Loucy (cell line): ENCODE measurements around the gene C16orf95.

ENCODE experiments used
- H2AFZ ChIP-seq: fragments of 200-600 bp; sonication (generic); 2 replicates; pipeline ENCODE4 v1.6.0; 2016; ENCODE audit warnings: antibody characterized with exemption, mild to moderate bottlenecking, low read length, moderate library complexity
- H3F3A ChIP-seq: fragments of 200-600 bp; 2 replicates; pipeline ENCODE4 v1.6.0; 2016; ENCODE audit warnings: antibody characterized with exemption, low read depth, mild to moderate bottlenecking
- H3K27me3 ChIP-seq: fragments of 200-600 bp; sonication (generic); 2 replicates; pipeline ENCODE4 v1.6.1; 2014; ENCODE audit warnings: low read length, mild to moderate bottlenecking; ENCODE audit not compliant: insufficient read depth, poor library complexity, severe bottlenecking
- H3K36me3 ChIP-seq: fragments of 200-600 bp; sonication (generic); 2 replicates; pipeline ENCODE4 v1.6.1; 2016; ENCODE audit warnings: low read length; ENCODE audit not compliant: insufficient read depth
- H3K4me1 ChIP-seq: fragments of 200-600 bp; sonication (generic); 2 replicates; pipeline ENCODE4 v1.5.1; 2014; ENCODE audit warnings: low read length, mild to moderate bottlenecking; ENCODE audit not compliant: insufficient read depth, poor library complexity, severe bottlenecking
- H3K4me2 ChIP-seq: fragments of 200-600 bp; sonication (generic); 2 replicates; pipeline ENCODE4 v1.6.0; 2014; ENCODE audit warnings: antibody characterized with exemption, low read length, low read depth, mild to moderate bottlenecking; ENCODE audit not compliant: poor library complexity, severe bottlenecking
- H3K4me3 ChIP-seq: fragments of 200-600 bp; sonication (generic); 2 replicates; pipeline ENCODE4 v1.5.1; 2014; ENCODE audit warnings: low read length, mild to moderate bottlenecking, mixed read lengths; ENCODE audit not compliant: poor library complexity, severe bottlenecking
- H3K79me2 ChIP-seq: fragments of 200-600 bp; sonication (generic); 2 replicates; pipeline ENCODE4 v1.6.1; 2014; ENCODE audit warnings: low read length; ENCODE audit not compliant: insufficient read depth
- H3K9ac ChIP-seq: fragments of 200-600 bp; sonication (generic); 2 replicates; pipeline ENCODE4 v1.6.0; 2014; ENCODE audit warnings: mild to moderate bottlenecking, low read depth, low read length, moderate library complexity; ENCODE audit not compliant: poor library complexity, severe bottlenecking
- H3K9me2 ChIP-seq: fragments of 200-600 bp; sonication (generic); replicated peaks from 2 replicates; pipeline ENCODE4 v1.6.1; 2016; ENCODE audit warnings: low read depth, low read length, mixed read lengths
- H3K9me3 ChIP-seq: fragments of 200-600 bp; sonication (generic); 2 replicates; pipeline ENCODE4 v1.6.1; 2014; ENCODE audit warnings: mild to moderate bottlenecking, antibody characterized with exemption, low read length, low read depth; ENCODE audit not compliant: insufficient read depth
- H4K20me1 ChIP-seq: fragments of 200-600 bp; sonication (generic); 2 replicates; pipeline ENCODE4 v1.6.0; 2014; ENCODE audit warnings: antibody characterized with exemption, low read length, mild to moderate bottlenecking; ENCODE audit not compliant: insufficient read depth, poor library complexity, severe bottlenecking
- EZH2phosphoT487 ChIP-seq: fragments of 200-600 bp; IDR thresholded peaks from 2 replicates; pipeline ENCODE4 v1.6.1; 2018; ENCODE audit warnings: antibody characterized with exemption, mild to moderate bottlenecking, moderate library complexity, borderline replicate concordance
- TF ChIP-seq, protein P1 (sequence below): fragments of 200-600 bp; sonication (generic); conservative IDR thresholded peaks from 2 replicates; pipeline ENCODE4 v1.5.1; 2014; ENCODE audit warnings: mild to moderate bottlenecking, antibody characterized with exemption, low read length

C16orf95 gene

GRCh38 chr16:87326151-87326571 is 9.0 kb upstream of the C16orf95 start:
- TF ChIP-seq, protein P1, sequence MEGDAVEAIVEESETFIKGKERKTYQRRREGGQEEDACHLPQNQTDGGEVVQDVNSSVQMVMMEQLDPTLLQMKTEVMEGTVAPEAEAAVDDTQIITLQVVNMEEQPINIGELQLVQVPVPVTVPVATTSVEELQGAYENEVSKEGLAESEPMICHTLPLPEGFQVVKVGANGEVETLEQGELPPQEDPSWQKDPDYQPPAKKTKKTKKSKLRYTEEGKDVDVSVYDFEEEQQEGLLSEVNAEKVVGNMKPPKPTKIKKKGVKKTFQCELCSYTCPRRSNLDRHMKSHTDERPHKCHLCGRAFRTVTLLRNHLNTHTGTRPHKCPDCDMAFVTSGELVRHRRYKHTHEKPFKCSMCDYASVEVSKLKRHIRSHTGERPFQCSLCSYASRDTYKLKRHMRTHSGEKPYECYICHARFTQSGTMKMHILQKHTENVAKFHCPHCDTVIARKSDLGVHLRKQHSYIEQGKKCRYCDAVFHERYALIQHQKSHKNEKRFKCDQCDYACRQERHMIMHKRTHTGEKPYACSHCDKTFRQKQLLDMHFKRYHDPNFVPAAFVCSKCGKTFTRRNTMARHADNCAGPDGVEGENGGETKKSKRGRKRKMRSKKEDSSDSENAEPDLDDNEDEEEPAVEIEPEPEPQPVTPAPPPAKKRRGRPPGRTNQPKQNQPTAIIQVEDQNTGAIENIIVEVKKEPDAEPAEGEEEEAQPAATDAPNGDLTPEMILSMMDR = no peak
- no peak for TF ChIP-seq EZH2phosphoT487
- H3K79me2 ChIP-seq = no peaks in the 10 kb centered on the region
- no peaks in the 10 kb centered on the region for H3F3A ChIP-seq
- H3K36me3 ChIP-seq = peaks cover 22% of the 10 kb centered on the region; the same call in 1 of the 2 replicates
- peaks cover under 1% of the 10 kb centered on the region for H4K20me1 ChIP-seq
- H3K4me2 ChIP-seq = no peak overlapping the region
- H3K9me3 ChIP-seq = no peaks in the 10 kb centered on the region
- H3K4me1 ChIP-seq = peaks cover 5% of the 10 kb centered on the region
- H2AFZ ChIP-seq = no peak overlapping the region
- no peaks in the 10 kb centered on the region for H3K9me2 ChIP-seq
- no peak overlapping the region for H3K4me3 ChIP-seq
- no peak overlapping the region for H3K9ac ChIP-seq
- no peaks in the 10 kb centered on the region for H3K27me3 ChIP-seq

DNA sequence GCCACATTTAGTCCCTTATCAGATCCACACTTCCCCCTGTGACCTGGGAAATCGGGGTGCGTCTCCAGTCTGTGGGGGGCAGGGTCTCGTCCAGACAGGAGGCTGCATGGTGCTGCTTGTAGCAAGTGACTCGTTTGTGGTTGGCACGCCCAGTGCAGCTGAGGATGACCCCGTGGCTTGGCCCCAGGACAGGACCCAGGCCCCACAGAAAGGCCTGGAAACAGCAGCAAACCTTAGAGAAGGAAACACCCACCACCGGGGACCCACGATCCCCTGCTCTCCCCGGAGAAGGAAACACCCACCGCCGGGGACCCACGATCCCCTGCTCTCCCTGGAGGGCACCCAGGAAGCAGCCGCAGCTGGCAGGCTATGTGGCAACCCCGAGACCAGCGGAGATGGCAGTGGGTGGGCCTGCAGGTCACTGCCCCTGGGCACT is 8.2 kb upstream of the C16orf95 start:
- Histone ChIP-seq H3K4me3 (no peak overlapping the region), H3K27me3 (no peaks in the 10 kb centered on the region), H3K4me2 (no peak overlapping the region), H3K79me2 (no peaks in the 10 kb centered on the region), H2AFZ (no peak overlapping the region), H3K4me1 (peaks cover 4% of the 10 kb centered on the region), H3K9ac (no peak overlapping the region), H3F3A (no peaks in the 10 kb centered on the region), H4K20me1 (no peaks in the 10 kb centered on the region), H3K36me3 (peaks cover 15% of the 10 kb centered on the region; the same call in 1 of the 2 replicates), H3K9me2 (no peaks in the 10 kb centered on the region), H3K9me3 (no peaks in the 10 kb centered on the region)
- TF ChIP-seq, protein P1 = no peak
- TF ChIP-seq EZH2phosphoT487 = no peak

GRCh38 chr16:87324411-87325275 is 7.5 kb upstream of the C16orf95 start:
- Histone ChIP-seq H3K79me2 (no peaks in the 10 kb centered on the region), H4K20me1 (no peaks in the 10 kb centered on the region), H3K36me3 (peaks cover 7% of the 10 kb centered on the region; the same call in 1 of the 2 replicates), H3K9me2 (no peaks in the 10 kb centered on the region), H3K4me2 (peak overlapping the region; percentile 14), H3K9ac (no peak overlapping the region), H3K4me3 (no peak overlapping the region), H3F3A (no peaks in the 10 kb centered on the region), H3K9me3 (no peaks in the 10 kb centered on the region), H2AFZ (no peak overlapping the region), H3K27me3 (no peaks in the 10 kb centered on the region), H3K4me1 (peaks cover 4% of the 10 kb centered on the region)
- TF ChIP-seq EZH2phosphoT487 = no peak
- TF ChIP-seq, protein P1 = peak; percentile 89
